Stimulated activated memory B cell treated with anti-CD40 and anti-IgM and Interleukin-4, amounts not matched to agents 10 μg/mL and 1 μg/mL and 100 μg/mL, for 72 hours (primary cell): ENCODE results near the gene RING1.

Experiments
- ATAC-seq: fragments of 150-1000 bp; cut with Tn5 transposase; 2 replicates; pipeline ENCODE4 v1.10.0; 2021
- H3K27ac Mint-ChIP-seq: one replicate; pipeline ENCODE4 v1.8.0; 2022; ENCODE audit warnings: mild to moderate bottlenecking, mixed read lengths
- H3K27me3 Mint-ChIP-seq: one replicate; pipeline ENCODE4 v1.8.0; 2022; ENCODE audit warnings: mixed read lengths
- H3K36me3 Mint-ChIP-seq: one replicate; pipeline ENCODE4 v1.8.0; 2022; ENCODE audit warnings: mixed read lengths
- H3K4me1 Mint-ChIP-seq: one replicate; pipeline ENCODE4 v1.8.0; 2022; ENCODE audit warnings: mixed read lengths
- H3K4me3 Mint-ChIP-seq: one replicate; pipeline ENCODE4 v1.8.0; 2022; ENCODE audit warnings: mild to moderate bottlenecking, moderate library complexity, mixed read lengths
- H3K9me3 Mint-ChIP-seq: one replicate; pipeline ENCODE4 v1.8.0; 2022; ENCODE audit warnings: mixed read lengths

RING1 gene

DNA sequence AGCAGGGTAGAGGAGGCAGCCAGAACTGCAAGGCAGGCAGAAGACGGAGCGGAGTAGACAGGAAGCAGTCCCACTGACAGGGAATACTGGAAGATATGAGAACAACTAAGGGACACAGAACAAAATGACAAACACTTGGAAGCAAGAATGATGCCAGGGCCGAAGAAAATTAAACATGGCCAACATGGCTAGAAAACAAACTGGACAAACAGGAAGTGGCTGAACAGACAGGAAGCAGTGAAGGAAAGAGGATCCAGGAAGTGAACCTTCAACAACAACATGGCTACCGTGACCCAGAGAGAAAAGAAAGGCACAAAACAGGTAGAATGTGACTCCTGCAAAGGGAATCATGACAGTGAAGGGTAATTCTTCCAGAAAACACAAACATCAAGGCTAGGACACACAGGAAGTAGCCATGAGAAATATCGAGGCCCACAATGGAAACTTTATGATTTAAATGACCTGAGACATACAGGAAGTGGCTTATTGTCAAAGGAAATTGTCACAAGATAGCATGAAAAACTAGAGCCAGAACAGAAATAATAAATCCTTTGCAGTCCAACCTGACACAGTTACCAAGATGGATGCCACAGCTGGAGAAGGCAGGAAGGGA, 25.1 kb upstream of the RING1 start:
- Mint-ChIP-seq H3K36me3 (peaks cover 26% of the 10 kb centered on the region), H3K27ac (peak overlapping the region; percentile 82), H3K9me3 (peaks cover 16% of the 10 kb centered on the region), H3K27me3 (peaks cover 43% of the 10 kb centered on the region), H3K4me3 (peak overlapping the region; percentile 13), H3K4me1 (peaks cover 13% of the 10 kb centered on the region)
- no peak for ATAC-seq

DNA sequence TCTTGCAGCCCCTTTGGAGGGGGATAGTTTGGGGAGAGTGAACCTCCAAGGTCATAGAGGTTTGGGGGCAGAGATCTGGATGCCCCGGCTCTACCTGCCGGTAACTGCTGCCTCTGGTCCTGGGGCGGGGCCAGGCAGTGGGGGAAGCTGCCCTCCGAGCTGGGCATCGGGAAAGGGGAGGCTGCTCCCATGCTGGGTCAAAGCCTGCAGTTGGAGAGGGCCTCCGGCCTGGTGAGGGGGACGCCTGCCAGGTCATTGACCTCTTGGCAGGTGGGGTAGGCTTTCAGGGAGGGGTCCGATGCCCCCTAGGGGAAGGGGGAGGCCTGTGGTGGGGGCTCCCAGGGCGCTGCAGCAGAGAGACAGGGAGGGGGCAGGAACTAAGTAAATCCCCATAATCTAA, 23.1 kb upstream of the RING1 start:
- peak; percentile 31 for ATAC-seq
- H3K27ac Mint-ChIP-seq: no peak overlapping the region

DNA sequence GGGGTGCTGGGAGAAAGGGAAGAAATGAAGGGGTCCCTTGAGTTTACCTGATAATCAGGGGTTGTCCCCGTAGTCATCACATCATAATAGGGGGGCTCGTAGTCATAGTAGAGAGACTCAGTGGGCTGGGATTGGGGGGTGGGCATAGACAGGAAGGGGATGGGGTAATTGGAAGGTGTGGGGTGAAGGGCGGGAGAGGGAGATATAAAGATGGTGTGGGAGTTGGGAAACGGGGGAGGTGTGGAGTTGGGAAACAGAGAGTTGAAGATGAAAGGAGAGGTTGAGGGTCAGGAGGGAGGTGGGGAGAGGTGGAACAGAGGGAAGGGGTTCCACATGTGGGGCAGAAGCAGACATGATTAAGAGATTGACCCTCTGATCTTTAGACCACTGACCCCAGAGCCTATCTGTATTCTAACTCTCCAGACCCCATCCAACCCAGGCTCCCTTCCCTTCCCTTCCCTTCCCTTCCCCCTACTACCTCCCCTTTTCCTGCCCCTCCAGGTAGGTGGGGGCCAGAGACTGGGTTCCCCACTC, 22.6 kb upstream of the RING1 start:
- no peak overlapping the region for H3K27ac Mint-ChIP-seq
- peaks cover 16% of the 10 kb centered on the region for H3K9me3 Mint-ChIP-seq
- H3K27me3 Mint-ChIP-seq: peaks cover 60% of the 10 kb centered on the region
- ATAC-seq: no peak
- H3K36me3 Mint-ChIP-seq: peaks cover 26% of the 10 kb centered on the region
- peaks cover 13% of the 10 kb centered on the region for H3K4me1 Mint-ChIP-seq
- H3K4me3 Mint-ChIP-seq: no peak overlapping the region

More for the DNA sequence above, 23.1 kb upstream of the RING1 start:
- no peak overlapping the region for H3K4me3 Mint-ChIP-seq
- peaks cover 55% of the 10 kb centered on the region for H3K27me3 Mint-ChIP-seq
- H3K9me3 Mint-ChIP-seq: peaks cover 16% of the 10 kb centered on the region
- H3K36me3 Mint-ChIP-seq: peaks cover 26% of the 10 kb centered on the region
- peaks cover 13% of the 10 kb centered on the region for H3K4me1 Mint-ChIP-seq

DNA sequence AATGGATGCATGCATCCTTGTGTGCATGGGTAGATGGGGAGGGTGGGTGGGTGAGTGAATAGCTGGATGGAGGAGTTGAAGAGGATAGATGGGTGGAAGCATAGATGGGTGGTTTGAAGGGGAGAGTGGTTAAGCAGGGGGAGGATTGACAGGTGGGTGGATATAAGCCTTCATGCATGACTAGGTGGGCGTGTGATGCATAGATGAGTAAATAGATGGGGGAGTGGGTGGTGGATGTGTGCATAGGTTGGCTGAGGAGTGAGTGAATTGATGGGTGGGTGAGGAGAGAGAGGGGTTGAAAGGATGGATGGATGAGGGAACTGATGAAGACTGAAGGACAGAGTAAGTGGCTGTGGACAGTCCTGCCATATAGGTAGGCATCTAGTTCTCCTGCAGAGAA, 20.5 kb upstream of the RING1 start:
- peaks cover 75% of the 10 kb centered on the region for H3K27me3 Mint-ChIP-seq
- peaks cover 23% of the 10 kb centered on the region for H3K4me1 Mint-ChIP-seq
- H3K9me3 Mint-ChIP-seq: peaks cover 13% of the 10 kb centered on the region
- no peak for ATAC-seq
- no peak overlapping the region for H3K4me3 Mint-ChIP-seq
- peaks cover 23% of the 10 kb centered on the region for H3K36me3 Mint-ChIP-seq
- no peak overlapping the region for H3K27ac Mint-ChIP-seq

DNA sequence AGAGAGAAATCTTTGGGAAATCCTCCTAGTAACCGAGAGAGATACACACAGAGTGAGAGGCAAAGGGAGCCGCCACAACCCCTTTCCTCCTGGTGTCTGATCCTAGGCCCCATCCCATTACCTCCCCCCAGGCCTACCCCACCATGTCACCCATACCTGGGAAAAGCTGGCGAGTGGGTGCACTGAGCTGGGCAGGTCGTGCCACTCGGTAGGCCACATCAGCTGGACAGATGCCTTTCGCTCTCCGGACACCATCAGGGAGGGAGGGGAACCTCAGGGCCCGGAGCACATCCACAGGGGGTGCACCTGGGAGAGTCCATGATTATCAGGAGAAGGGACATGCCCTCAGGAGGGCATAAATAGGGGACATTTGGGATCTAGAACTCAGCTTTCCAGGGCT, 19.1 kb upstream of the RING1 start:
- Mint-ChIP-seq H3K27ac (no peak overlapping the region), H3K4me1 (peaks cover 15% of the 10 kb centered on the region), H3K36me3 (peaks cover 16% of the 10 kb centered on the region), H3K4me3 (no peak overlapping the region), H3K9me3 (peaks cover 5% of the 10 kb centered on the region), H3K27me3 (peaks cover 73% of the 10 kb centered on the region)
- ATAC-seq: no peak

DNA sequence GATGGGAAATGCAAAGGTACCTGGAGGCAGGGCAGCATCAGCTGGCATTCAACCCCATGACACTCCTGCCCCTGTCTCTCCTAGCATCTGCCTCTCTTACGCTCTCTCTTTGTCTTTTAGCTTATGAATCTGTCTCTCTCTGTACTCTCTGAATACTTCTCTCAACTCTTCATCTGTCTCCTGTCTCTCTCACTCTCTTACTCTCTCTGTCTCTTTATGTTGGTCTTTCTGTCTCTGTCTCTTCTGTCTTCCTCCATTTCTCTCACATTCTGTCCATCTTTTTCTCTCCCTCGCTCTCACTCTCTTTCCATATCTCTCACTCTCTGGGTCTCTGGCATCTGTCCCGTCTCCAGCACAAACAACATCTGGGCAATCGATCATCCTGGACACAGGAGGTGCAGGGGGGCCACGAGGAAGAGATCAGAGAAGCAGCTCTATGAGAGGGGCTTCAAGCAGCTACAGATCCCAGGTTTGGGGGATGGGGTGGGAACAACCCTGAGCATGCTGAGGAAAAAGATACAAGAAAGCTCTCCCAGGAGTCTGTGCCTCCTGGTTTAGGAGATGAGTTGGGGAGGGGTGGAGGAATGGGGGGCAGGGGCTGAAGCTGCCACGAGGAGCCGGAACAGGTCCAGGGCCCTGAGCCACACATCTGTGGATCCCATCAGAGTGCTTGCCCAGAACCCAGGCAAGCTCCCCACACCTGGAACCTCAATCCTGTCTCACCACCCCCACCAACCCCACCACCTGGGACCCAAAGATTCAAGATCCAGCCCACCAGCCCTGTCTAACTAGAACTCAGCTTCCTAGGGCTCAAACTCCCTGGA, 18.5 kb upstream of the RING1 start:
- no peak for ATAC-seq
- H3K4me3 Mint-ChIP-seq: no peak overlapping the region

DNA sequence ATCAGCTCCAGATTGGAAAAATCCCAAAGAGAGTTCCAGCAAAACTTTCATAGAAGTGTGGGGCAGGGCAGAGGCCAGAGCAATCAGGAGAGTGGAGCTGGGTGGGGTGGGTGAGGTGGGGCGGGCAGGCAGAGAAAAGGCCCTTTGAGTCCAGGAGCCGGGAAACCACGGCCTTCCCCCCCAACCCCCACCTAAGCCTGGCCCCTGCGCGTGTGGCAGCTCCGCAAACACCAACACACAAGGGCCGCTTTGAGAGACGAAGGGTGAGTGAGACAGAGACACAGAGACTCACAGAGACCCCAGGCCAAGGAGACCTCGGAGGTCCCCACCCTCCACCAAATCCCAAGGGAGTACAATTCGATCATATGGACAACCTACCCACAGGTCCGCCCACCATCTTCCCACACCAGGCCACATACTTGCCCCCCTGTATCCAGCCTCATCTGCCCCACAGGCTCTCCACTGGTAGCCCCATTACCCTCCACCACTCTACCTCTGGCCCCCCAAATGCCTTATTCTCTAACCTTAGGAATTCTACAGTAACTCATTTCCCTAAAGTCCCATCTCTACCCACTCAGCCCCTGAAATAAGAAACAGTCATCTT, 17.7 kb upstream of the RING1 start:
- Mint-ChIP-seq H3K4me1 (peaks cover 15% of the 10 kb centered on the region), H3K4me3 (no peak overlapping the region), H3K27me3 (peaks cover 58% of the 10 kb centered on the region), H3K36me3 (peaks cover 23% of the 10 kb centered on the region), H3K9me3 (peaks cover 3% of the 10 kb centered on the region), H3K27ac (no peak overlapping the region)
- ATAC-seq: no peak

More for the DNA sequence above, 18.5 kb upstream of the RING1 start:
- Mint-ChIP-seq H3K36me3 (peaks cover 16% of the 10 kb centered on the region), H3K27me3 (peaks cover 66% of the 10 kb centered on the region), H3K4me1 (peaks cover 15% of the 10 kb centered on the region), H3K27ac (no peak overlapping the region), H3K9me3 (peaks cover 3% of the 10 kb centered on the region)

DNA sequence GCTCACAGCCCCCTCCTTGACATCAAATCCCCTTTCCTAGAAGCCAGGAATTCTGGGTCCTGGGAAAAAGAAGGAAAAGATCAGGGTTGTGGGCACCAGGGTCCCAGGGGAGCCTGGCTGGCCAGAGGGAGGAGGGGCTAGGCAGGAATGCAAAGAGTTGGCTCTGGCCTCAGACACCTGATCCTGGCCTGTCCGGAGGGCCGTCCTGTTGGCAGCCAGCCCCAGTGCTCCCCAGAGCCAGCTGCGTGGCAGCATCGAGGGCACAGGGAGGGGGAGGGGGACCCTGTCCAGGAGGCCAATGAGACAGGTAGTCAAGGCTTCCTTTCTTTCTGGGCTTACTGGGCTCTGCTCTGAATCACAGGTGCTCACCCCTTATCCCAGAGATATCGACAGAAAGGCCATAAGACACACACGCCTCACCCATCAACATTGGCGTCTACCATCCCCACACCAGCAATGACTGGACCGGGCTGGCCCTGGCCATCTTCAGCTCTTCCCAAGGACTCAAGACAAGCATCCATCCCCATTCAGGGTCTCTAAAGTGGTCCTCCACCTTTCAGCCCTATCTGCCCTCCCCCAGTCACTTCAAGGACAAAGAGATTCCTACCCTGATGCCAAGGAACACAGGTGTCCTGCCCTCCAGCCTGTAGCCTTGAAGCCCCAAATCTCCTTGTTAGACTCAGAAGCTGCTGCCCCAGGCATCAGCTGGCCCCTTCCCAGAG, 16.8 kb upstream of the RING1 start:
- no peak overlapping the region for H3K4me3 Mint-ChIP-seq
- ATAC-seq: no peak
- no peak overlapping the region for H3K27ac Mint-ChIP-seq
- H3K9me3 Mint-ChIP-seq: peaks cover 3% of the 10 kb centered on the region
- peaks cover 49% of the 10 kb centered on the region for H3K27me3 Mint-ChIP-seq
- peaks cover 32% of the 10 kb centered on the region for H3K36me3 Mint-ChIP-seq
- peaks cover 19% of the 10 kb centered on the region for H3K4me1 Mint-ChIP-seq

DNA sequence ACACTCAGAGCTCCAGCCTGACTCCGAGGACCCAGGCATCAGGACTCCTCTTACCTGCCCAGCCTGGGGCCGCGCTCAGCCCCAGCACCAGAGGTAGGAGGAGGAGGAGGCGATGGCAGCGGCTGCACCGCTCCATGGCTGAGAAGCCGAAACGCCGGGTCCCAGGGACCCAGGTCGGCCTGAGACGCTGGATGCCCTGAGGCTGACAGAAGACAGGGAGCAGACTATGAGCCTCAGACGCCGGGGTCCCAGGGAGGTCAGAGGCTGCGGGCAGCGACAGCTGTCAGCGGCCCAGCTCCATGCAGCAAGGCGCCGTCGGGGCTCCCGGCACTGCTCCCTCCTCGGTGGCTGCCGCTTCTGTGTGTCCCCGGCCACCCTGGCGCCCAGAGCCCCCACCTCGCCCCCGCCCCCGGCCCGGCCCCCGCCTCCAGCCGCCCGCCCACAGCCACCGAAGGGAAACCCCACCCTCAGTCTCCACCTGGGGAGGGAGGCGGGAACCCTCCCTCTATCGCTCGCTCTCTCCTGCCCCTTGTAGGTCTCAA, 16.1 kb upstream of the RING1 start, which contains the start of gene COL11A2:
TSS of gene COL11A2 (minus strand) at position 363 of the 542 bp plus-strand sequence. CDS start at position 136, 227 bp downstream.
- H3K27me3 Mint-ChIP-seq: peaks cover 45% of the 10 kb centered on the region
- no peak within 1 kb of the TSS for H3K27ac Mint-ChIP-seq
- H3K36me3 Mint-ChIP-seq: peaks cover 35% of the 10 kb centered on the region
- peak within 1 kb of the TSS; percentile 66 for H3K4me3 Mint-ChIP-seq
- H3K4me1 Mint-ChIP-seq: peaks cover 22% of the 10 kb centered on the region
- peak; percentile 57 for ATAC-seq
- H3K9me3 Mint-ChIP-seq: peaks cover 3% of the 10 kb centered on the region

DNA sequence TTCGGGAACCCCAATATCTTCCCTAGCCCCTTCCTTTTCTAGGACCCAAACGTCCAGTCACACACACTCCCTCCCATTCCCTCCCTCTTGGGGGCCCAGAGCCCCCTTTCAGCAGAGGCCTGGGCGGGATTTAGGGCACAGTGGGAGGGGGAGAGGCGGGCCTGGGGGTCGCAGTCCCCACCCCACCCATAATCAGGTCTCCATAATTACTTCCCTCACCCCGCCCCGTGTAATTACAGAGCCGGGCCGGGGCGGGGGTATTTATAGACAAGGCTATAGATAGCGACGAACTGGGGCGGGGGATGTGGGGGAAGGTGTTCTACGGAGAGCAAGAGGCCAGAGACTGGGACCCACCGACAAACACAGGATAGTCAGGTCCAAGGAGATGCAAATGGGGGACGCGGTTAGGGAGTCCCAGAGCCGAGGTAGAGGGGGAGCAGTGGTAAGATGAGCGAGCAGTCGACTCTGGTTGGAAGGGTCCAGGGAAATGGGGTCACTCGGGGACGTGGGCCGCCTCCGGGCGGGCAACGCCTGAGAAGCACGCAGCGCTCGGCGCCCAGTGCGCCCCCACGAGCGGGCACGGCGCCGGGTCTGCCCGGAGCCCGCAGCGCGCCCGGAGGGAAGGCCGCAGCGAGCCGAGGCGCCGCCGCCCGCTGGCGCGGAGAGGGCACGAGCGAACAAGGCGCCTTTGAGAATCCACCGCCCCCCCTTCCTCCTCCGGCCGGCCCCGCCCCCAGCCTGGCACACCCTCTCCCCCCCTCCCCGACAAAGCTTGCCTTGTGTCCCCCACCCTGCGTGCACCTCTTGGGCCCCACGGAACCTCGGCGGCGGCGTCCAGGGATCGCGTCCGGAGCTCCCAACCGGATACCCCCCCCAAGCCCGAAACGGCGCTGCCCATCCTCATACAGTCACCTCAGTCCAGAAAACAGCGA, 15.4 kb upstream of the RING1 start:
- Mint-ChIP-seq H3K4me1 (peaks cover 30% of the 10 kb centered on the region), H3K4me3 (peak overlapping the region; percentile 66), H3K36me3 (peaks cover 31% of the 10 kb centered on the region), H3K27me3 (peaks cover 40% of the 10 kb centered on the region), H3K9me3 (no peaks in the 10 kb centered on the region), H3K27ac (no peak overlapping the region)
- peak; percentile 39 for ATAC-seq

DNA sequence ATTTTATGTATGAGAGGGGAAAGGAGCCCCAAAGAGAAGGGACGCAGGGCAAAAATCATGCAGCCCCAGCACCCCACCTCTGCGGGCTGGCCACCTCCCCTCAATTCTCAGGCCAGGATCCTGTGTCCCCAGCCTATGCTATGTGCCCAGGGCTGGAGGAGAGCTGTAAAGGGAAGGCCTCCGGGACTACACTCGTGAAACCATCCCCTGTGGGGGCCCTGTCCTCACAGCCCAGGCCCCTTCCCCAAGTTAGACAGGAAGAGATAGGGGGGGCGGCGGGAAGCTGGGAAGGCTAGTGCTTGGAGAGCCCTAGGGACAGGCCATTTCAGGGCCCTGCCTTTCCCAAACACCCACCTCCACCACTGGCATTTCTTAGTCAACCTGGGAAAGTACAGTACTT, 14.7 kb upstream of the RING1 start:
- Mint-ChIP-seq H3K36me3 (peaks cover 35% of the 10 kb centered on the region), H3K9me3 (no peaks in the 10 kb centered on the region), H3K27ac (no peak overlapping the region), H3K4me3 (no peak overlapping the region), H3K27me3 (peaks cover 33% of the 10 kb centered on the region), H3K4me1 (peaks cover 37% of the 10 kb centered on the region)
- ATAC-seq: no peak

DNA sequence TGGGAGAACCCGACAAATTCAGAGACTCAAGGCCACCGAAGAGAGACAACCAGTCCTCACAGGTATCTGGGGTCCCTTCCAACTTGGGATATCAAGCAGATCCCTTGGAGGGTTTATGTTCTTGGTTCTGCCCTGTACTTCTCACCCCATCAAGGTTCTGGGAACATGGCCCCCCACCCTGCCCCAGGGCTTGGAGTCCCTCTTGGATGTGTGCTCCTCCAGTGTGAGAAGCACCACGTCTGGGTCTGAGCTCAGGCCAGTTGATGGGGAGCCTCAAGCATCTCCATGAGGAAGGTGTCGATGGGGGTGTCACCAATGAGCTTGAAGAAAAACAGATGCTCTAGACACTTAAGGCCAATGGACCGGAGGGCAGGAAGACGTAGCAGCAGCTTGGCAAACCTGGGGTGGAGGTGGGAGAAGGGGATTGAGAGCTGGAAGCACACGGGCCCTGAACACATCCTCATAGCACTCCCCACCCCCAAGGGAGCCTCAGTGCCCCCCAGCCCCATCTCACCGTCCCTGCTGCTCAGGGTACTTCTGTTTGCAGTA, 13.8 kb upstream of the RING1 start:
- H3K36me3 Mint-ChIP-seq: peaks cover 35% of the 10 kb centered on the region
- peaks cover 27% of the 10 kb centered on the region for H3K27me3 Mint-ChIP-seq
- no peak for ATAC-seq
- no peak overlapping the region for H3K27ac Mint-ChIP-seq
- H3K9me3 Mint-ChIP-seq: no peaks in the 10 kb centered on the region
- peaks cover 45% of the 10 kb centered on the region for H3K4me1 Mint-ChIP-seq
- H3K4me3 Mint-ChIP-seq: no peak overlapping the region

DNA sequence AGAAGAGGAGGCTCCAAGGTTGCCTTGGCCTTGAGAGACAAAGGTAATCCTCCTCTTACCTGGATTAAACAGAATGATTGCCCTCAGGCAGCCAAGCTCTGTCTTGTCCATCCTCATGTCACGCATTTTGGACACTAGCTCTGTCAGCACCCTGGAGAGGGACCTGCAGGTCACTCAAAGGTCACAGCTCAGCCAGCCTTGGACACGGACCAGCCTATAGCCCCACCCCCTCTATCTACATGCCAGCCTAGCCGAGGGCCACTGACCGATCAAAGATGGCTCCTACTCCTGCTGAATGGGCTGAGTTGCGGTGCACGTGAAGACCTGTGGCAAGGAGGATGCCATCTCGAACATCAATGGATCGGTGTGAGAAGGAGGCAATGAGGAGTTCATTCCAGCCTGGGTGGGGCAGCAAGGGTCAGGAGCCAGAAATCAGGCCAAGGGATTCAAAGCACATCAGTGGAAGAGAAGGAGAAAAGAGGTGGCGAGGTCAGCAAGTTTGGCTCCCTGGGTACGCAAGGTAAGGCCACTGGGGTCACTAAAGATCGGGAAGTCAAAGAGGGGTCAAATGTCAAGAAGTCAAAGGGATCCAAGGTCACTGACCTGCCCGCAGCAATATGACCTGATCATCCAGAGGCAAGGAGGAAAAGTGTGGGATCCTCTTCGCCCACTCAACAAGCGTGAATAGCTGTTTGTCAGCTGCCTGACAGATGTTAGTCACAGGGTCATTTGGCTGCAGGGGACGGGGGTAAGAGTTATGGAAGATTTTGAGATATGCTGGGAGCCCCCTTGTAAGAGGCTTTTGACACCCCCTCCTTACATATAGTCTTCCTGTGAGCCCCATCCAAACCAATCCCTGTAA, 12.8 kb upstream of the RING1 start:
- Mint-ChIP-seq H3K27me3 (peaks cover 17% of the 10 kb centered on the region), H3K4me1 (peaks cover 48% of the 10 kb centered on the region), H3K27ac (no peak overlapping the region), H3K4me3 (no peak overlapping the region), H3K9me3 (no peaks in the 10 kb centered on the region), H3K36me3 (peaks cover 35% of the 10 kb centered on the region)
- no peak for ATAC-seq
